Stimulated activated CD8-positive, alpha-beta memory T cell treated with anti-CD3 and anti-CD28 coated beads, Interleukin-15, amount 100 ng/mL, for 1 hour (primary cell): Measurements from ENCODE around the gene DDX11.
"Not testable (repeated sequence)": the region's sequence is repeated elsewhere in the genome, so short reads cannot be mapped to it uniquely, and the experiment has no call there.

Source experiments
- DNase-seq: peaks from one replicate; pipeline ENCODE4 v3.0.0-alpha.2; 2020; ENCODE audit warnings: low read depth

DDX11 gene

DNA sequence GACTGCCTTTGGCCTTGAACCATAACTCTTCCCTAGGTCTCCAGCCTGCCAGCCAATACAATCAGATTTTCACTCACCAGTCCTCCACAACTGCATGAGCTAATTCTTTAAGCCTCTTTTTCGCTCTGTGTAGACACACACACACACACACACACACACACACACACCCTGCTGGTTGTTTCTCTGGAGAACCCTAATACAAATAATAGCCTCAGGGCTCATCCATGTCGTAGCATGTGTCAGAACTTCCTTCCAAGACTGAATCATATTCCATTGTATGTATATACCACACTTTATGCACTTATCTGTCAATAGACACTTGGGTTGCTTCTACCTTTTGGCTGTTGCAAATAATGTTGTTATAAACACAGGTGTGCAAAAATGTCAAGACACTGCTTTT is 6.0 kb upstream of the DDX11 start:
- not testable (repeated sequence) for DNase-seq

- not testable (repeated sequence) for DNase-seq
These were observed 2.5 kb upstream of the DDX11 start for GRCh38 chr12:31070971-31071740.

- DNase-seq: not testable (repeated sequence)
These were observed 698 bp upstream of the DDX11 start for GRCh38 chr12:31072962-31073361.

- DNase-seq: not testable (repeated sequence)
These were observed 744 bp downstream of the DDX11 start for GRCh38 chr12:31074333-31074874.

- not testable (repeated sequence) for DNase-seq
These were observed 2.5 kb downstream of the DDX11 start for GRCh38 chr12:31076150-31076549.

DNA sequence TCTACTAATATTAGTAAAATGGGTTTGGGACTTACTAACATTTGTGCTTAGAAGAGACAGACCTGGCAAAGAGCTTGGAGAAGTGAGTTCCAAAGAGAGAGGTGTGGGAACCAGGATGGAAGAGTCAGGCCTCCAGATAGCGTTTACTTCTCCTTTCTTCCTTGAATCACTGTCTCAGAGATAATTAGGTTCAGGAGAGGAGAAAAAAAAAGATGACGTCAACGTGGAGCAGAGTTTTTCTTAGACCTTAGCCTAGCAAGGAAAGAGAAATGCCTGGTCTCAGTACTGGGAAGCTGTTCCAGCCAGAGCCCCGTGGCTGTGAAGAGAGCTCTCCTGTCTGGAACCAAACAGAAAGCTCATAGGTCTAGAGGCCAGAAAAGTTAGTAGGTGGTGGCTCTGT is 3.4 kb downstream of the DDX11 start:
- not testable (repeated sequence) for DNase-seq

GRCh38 chr12:31077998-31078397 is 4.3 kb downstream of the DDX11 start:
- DNase-seq: not testable (repeated sequence)

DNA sequence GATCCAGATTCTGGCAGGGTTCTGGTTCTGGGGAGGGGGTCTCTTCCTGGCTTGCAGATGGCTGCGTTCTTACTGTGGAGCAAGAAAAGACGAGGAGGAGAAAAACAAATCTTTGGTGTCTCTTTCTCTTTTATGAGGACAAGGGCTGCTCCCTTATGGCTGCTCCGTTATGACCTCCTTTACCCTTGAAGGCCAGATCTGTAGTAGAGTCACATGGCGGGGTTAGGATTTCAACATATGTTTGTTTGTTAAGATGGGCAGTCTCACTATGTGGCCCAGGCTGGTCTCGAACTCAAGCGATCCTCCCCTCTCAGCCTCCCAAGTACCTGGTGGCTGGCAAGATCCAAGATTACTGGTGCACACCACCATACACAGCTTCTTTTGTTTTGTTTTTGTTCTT is 5.8 kb downstream of the DDX11 start:
- DNase-seq: not testable (repeated sequence)

DNA sequence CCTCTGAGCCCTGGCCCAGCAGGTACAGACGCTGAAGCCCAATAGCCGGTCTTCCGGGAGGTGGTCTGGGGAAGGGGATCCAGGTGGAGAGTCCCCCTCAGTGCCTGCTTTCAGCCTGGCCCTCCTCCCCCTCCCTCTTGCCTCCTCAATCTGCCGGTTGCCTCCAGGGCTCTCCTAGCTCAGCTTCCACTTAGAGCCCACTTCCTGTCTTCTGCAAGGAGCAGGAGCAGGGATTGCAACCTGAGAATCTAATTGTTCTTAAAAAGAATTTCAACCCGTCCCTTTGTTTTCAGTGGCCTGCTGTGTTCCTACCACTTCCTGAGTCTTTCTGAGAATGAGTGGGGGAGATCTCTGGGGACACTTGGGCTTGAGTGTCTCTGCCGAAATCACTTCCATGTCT is 6.6 kb downstream of the DDX11 start:
- not testable (repeated sequence) for DNase-seq

GRCh38 chr12:31081274-31081673 is 7.6 kb downstream of the DDX11 start:
- not testable (repeated sequence) for DNase-seq

DNA sequence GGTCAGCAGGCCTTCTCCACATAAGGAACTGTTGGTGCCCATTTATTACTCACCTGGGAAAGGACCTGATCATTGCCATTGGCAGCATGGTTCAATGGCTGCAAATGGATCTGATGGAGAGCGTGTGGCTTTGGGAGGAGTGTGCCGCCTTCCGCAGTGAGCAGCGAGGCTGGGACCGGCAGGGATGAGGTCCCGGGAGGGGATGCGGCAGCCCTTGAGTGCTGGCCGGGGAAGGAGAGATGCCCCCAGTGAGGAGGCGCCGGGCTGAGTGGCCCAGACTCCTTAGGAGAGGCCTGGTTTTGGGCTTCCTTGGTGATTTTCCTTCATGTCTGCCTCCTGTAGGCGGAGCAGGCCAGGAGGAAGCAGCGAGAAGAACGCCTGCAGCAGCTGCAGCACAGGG is 10.6 kb downstream of the DDX11 start:
- not testable (repeated sequence) for DNase-seq

DNA sequence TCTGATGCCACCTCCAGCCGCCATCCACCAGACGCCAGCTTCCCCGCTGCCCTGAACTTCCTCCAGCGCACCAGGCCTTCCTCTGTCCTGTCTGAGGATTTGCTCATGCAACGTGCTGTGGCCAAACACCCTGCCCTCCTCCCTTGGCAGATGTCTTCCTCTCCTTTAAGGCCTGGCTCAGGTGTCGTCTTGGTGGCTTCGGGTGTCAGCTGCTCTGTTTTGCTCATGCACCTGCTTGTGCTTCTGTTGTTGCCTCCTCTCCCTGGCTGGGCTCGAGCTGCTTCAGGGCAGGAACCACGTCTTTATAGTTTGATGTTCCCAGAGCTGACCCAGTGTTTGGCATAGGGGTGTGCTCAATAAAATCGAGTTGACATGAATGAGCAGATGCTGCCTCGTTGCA is 12.4 kb downstream of the DDX11 start:
- DNase-seq: not testable (repeated sequence)

GRCh38 chr12:31087486-31087885 is 13.8 kb downstream of the DDX11 start:
- not testable (repeated sequence) for DNase-seq

DNA sequence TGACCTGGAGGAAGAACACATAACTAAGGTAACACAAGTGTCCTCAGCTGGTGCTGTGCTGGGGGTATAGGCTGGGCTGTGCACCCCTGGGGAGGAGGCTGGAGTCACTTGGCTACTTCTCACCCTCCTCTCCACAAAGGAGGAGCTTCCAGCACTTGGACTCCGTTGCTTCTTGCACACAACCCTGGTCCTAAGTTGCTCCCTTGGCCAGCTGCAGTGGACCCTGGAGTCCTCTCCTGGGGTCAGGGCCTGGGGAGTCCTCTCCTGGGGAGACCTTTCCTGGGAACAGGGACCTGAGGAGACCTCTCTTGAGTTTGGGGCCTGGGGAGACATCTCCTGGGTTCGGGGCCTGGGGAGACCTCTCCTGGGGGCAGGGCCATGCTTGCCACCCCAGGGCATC is 14.3 kb downstream of the DDX11 start:
- DNase-seq: not testable (repeated sequence)

GRCh38 chr12:31089072-31089471 is 15.4 kb downstream of the DDX11 start:
- no peak for DNase-seq

DNA sequence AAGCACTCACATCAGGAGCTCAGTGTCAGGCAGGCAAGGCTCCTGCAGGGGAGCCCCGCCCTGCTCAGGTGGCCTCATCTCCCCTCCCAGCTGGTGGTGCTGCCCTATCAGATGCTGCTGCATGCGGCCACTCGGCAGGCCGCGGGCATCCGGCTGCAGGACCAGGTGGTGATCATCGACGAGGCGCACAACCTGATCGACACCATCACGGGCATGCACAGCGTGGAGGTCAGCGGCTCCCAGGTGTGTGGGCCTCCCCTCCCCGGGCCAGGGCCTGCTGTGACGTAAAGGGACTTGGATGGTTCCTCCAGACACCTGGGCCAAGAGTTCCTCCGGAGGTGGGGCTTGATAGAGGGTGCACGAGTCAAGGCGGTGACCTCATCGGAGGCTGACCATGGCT is 18.0 kb downstream of the DDX11 start:
- DNase-seq: not testable (repeated sequence)

DNA sequence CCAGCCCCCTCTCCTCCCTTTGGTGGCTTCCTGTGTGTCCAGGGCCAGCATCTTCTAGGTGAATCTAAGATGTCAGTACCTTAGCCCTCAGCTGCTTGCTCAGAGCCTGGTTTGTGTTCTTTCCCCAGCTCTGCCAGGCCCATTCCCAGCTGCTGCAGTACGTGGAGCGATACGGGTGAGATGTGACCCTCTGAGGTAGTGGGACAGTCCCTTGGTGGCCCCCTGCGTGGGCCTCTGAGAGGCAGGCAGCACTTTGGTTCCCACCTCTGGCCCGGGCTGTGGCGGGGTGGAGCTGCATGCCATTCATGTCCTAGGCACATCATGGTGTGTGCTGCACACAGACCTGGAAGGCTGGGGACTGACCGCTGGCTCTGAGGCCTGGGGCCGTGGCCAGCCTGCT is 19.1 kb downstream of the DDX11 start:
- not testable (repeated sequence) for DNase-seq

DNA sequence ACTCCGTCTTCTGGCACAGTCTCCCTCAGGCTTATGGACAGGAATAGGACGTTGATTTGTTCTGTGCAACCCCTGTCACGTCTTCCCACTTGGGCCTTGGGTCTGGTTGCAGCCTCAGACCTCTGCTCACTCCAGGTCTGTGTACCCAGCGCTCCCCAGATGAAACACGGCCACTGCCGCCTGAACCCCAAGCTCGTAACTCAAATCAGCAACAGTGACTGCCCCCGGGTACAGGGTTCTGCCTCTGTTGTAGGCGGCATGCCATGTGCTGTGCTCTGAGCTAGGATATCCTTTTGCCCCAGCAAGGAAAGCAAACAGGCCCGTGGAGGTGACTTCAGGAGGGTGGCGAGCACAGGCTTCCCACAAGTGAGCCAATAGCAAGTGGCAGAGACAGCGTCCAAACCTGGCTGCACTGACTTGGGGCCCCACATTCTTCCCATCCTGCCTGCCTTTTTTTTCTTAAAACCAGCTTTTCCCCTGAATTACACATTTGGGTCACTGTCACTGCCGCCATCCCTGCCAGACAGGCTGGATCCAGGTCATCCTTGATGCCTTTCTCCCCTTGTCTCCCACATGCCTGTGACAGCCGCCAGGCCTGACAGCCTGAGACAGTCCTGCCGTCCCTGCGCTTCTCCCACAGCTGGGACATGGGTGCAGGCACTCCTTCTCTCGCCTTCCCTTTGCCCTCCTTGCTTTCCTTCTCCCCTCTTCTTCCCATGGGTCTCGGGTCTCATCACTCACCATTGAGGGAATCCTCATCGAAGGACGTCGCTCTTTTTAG is 21.6 kb downstream of the DDX11 start:
- not testable (repeated sequence) for DNase-seq

GRCh38 chr12:31096251-31097065 is 22.8 kb downstream of the DDX11 start:
- not testable (repeated sequence) for DNase-seq

DNA sequence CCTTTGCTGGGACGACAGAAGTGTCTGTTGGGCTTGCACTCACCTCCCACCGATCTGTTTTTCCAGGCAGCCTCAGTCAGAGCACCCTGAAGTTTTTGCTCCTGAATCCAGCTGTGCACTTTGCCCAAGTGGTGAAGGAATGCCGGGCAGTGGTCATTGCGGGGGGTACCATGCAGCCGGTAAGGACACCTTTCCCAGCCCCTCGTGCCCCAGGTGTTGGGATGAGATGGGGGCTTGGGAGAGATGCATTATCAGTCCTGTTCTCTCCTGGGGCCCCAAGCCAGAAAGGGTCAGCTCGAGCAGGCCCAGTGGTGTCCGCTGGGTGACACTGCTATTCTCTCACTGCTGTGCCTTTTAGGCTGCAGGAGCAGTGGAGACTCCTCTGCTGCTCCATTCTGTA is 24.2 kb downstream of the DDX11 start:
- not testable (repeated sequence) for DNase-seq

DNA sequence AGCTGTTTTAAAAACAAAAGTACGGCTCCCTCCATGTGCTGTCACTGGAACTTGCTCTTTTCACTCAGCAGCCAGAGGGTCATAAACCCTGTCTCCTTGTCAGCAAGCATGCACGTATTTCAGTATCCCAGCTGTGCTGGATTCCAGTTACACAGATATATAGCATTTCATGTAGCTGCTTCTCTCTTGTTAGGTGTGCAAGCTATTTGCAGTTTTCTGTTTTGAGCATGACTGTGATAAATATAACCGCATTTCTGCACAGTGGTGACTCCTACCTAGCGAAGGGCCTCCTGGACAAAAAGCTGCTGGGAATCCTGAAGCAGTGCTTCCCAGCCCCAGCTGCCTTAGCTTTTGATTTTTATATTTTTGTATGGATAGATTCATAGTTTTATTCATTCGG is 24.7 kb downstream of the DDX11 start:
- not testable (repeated sequence) for DNase-seq

DNA sequence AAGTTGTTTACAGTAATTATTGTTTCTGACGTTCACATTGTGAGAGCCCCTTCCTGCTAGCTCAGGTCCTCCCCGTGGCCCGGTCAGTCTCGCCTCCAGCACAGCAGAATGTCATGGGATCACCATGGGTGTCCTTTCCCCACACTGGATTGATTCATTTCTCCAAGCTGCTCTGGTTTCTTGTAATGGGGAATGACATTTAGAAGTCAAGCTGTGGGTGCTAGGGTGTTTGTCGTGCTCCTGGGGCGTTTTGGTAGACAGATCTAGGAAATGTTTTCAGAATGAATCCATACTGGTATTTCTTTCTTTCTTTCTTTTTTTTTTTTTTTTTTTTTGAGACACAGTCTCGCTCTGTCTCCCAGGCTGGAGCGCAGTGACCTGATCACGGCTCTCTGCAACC is 25.1 kb downstream of the DDX11 start:
- DNase-seq: not testable (repeated sequence)
